Activated CD8-positive, alpha-beta memory T cell treated with anti-CD3 and anti-CD28 coated beads, Interleukin-2, amount 50 U/mL, for 24 hours (primary cell): ENCODE data around the gene RANBP3L.
A peak's percentile ranks its signal among the peaks of the same experiment; 100 is the strongest.

Source experiments
- DNase-seq: peaks from one replicate; pipeline ENCODE4 v3.0.0-alpha.2; 2020; ENCODE audit errors: extremely low read depth

The RANBP3L gene

GRCh38 chr5:36243653-36244052, 58.0 kb downstream of the RANBP3L start:
- DNase-seq = no peak

- DNase-seq = no peak
Measured at GRCh38 chr5:36242534-36243485, 58.9 kb downstream of the RANBP3L start.

- DNase-seq = peak; percentile 70
Measured at GRCh38 chr5:36241631-36242533, 59.8 kb downstream of the RANBP3L start, which contains the start of gene NADK2. Gene NADK2 (minus strand): TSS chr5:36241925. CDS start chr5:36241798, 127 bp downstream.

- no peak for DNase-seq
Measured at GRCh38 chr5:36240779-36241630, 60.7 kb downstream of the RANBP3L start.

- DNase-seq = no peak
Measured at GRCh38 chr5:36239370-36240293, 62.1 kb downstream of the RANBP3L start.

GRCh38 chr5:36238502-36239295, 63.0 kb downstream of the RANBP3L start:
- no peak for DNase-seq

GRCh38 chr5:36237751-36238150, 64.0 kb downstream of the RANBP3L start:
- no peak for DNase-seq

- no peak for DNase-seq
Measured at GRCh38 chr5:36236801-36237200, 64.9 kb downstream of the RANBP3L start.

GRCh38 chr5:36232533-36232932, 69.2 kb downstream of the RANBP3L start:
- no peak for DNase-seq

- no peak for DNase-seq
Measured at GRCh38 chr5:36230151-36230790, 71.4 kb downstream of the RANBP3L start.

GRCh38 chr5:36228505-36228904, 73.2 kb downstream of the RANBP3L start:
- no peak for DNase-seq

GRCh38 chr5:36227046-36227445, 74.7 kb downstream of the RANBP3L start:
- DNase-seq = no peak

- no peak for DNase-seq
Measured at GRCh38 chr5:36222620-36223019, 79.1 kb downstream of the RANBP3L start.

- no peak for DNase-seq
Measured at GRCh38 chr5:36217988-36218387, 83.7 kb downstream of the RANBP3L start.

GRCh38 chr5:36217567-36217966, 84.1 kb downstream of the RANBP3L start:
- DNase-seq = no peak

GRCh38 chr5:36215910-36216309, 85.8 kb downstream of the RANBP3L start:
- no peak for DNase-seq

- DNase-seq = no peak
Measured at GRCh38 chr5:36214436-36214835, 87.3 kb downstream of the RANBP3L start.

GRCh38 chr5:36209664-36210063, 92.0 kb downstream of the RANBP3L start:
- no peak for DNase-seq

GRCh38 chr5:36208786-36209185, 92.9 kb downstream of the RANBP3L start:
- no peak for DNase-seq
